ENCODE results near the gene CDC34. TPM values are rescaled to one million over a fixed set of nuclear protein-coding genes. Genes with fewer than 3 reads are reported as not detected.

The CDC34 gene
- total and polyA plus RNA-seq, 9 of the 15 experiments (the other 6 are each of a cell fraction or from before 2014, with no cell fraction given), result 0.80 to 203 (median 65.5) TPM

DNA sequence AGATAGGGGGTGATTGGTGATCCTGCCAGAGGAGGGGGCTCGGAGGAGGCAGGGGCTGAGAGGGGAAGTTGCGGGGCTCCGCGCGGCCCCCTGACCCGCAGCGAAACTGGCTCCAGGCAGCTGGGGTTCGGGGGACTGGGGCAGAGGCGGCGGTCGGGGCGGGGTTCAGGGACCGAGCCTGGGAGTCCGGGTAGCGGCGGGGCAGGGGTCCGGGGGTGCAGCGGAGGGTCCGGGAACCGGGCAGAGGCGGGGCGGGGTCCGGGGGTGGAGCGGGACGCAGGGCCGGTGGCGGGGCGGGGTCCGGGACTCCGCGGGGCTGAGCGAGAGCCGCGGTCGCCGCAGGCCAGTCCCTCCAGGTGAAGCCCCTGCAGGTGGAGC, 34.1 kb upstream of the CDC34 start:
- H3K27ac ChIP-seq (ENCODE audit: extremely low read depth, low read depth, low read length), result no peak overlapping the region
- no peak overlapping the region for H3K4me3 ChIP-seq
- H3K27me3 ChIP-seq (ENCODE audit: control insufficient read depth in 2 of 2, insufficient read depth in 2 of 2, low read length in 2 of 2), result no peaks in the 10 kb centered on the region
- FAIRE-seq (no peak), DNase-seq (ENCODE audit: extremely low read depth in 1 of 4, low spot score in 3 of 4) (no peak), ATAC-seq (no peak)
- ChIA-PET CTCF (ENCODE audit: low intra/inter-chr PET ratio) (no interaction called here), POLR2A (no interaction called here)
- no CpG with 5 or more reads among the region's 36 CpGs for whole genome bisulfite sequencing (ENCODE audit: insufficient coverage, low coverage, missing lambda C conversion rate)
- TF ChIP-seq ZC3H11A (IDR thresholded peaks at IDR 0.05; ENCODE audit: low read depth, low read length) (no peak), ZNF436 (CRISPR knock-in tag; IDR thresholded peaks at IDR 0.05) (no peak), ZBTB7A (IDR thresholded peaks at IDR 0.05; ENCODE audit: borderline replicate concordance, control insufficient read depth, low read depth, low read length) (peak; percentile 53; the same call in 1 of the 2 replicates)
- H3K4me2 ChIP-seq (ENCODE audit: insufficient read depth, low read length), result no peak overlapping the region
- no peak overlapping the region for H2AFZ ChIP-seq (ENCODE audit: low read depth, low read length)
- H3K9ac ChIP-seq (ENCODE audit: insufficient read depth in 1 of 2, low read depth in 2 of 2, low read length in 2 of 2), result no peak overlapping the region
- BruUV-seq (replicated peaks), result no TSS peak
- peaks cover 0 to 54% of the 10 kb centered on the region in 2 experiments; a peak in 3 of 5 replicates for H3K4me1 ChIP-seq (replicated peaks in 1 of 2; ENCODE audit: control insufficient read depth in 2 of 2, insufficient read depth in 2 of 2, low read length in 2 of 2)
- H3K36me3 ChIP-seq (ENCODE audit: control insufficient read depth, insufficient read depth, low read length), result no peaks in the 10 kb centered on the region
- H3K79me2 ChIP-seq (ENCODE audit: control insufficient read depth, insufficient read depth, low read length), result no peaks in the 10 kb centered on the region
- no peaks in the 10 kb centered on the region for H4K20me1 ChIP-seq (replicated peaks; ENCODE audit: control insufficient read depth, insufficient read depth, low read length)
- H3K9me1 ChIP-seq (ENCODE audit: control insufficient read depth, insufficient read depth, low read length), result no peaks in the 10 kb centered on the region
- intact Hi-C loops (cut with micrococcal nuclease) (no loop called here), in situ Hi-C loops (cut with MboI) (no loop called here)
- H3K9me3 ChIP-seq (replicated peaks; ENCODE audit: control insufficient read depth, insufficient read depth, low read depth, low read length), result no peaks in the 10 kb centered on the region

DNA sequence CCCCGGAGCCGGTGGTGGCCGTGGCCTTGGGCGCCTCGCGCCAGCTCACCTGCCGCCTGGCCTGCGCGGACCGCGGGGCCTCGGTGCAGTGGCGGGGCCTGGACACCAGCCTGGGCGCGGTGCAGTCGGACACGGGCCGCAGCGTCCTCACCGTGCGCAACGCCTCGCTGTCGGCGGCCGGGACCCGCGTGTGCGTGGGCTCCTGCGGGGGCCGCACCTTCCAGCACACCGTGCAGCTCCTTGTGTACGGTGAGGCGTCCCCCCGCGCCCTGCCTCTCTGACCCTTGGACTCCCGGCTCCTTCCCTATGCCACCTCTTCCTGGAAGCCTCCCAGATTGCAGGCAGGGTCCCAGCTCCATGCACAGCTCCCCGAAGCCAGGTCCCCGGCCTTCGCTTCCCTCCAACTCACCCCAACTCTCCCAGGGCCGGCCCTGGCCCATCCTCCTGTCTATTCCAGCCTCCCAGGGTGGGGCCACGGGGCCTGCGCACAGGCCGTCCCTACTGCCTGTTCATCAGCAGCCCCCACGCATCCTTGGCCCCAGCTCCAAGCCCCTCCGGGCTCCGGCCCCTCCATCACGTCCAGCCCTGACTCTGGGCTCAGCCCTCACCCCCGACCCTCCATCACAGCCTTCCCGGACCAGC, 33.6 kb upstream of the CDC34 start:
- Histone ChIP-seq H2AFZ (ENCODE audit: low read depth, low read length) (no peak overlapping the region), H3K4me2 (ENCODE audit: insufficient read depth, low read length) (no peak overlapping the region), H3K79me2 (ENCODE audit: control insufficient read depth, insufficient read depth, low read length) (no peaks in the 10 kb centered on the region), H3K9me3 (replicated peaks; ENCODE audit: control insufficient read depth, insufficient read depth, low read depth, low read length) (no peaks in the 10 kb centered on the region), H3K27ac (ENCODE audit: extremely low read depth, low read depth, low read length) (no peak overlapping the region), H3K9ac (ENCODE audit: insufficient read depth in 1 of 2, low read depth in 2 of 2, low read length in 2 of 2) (no peak overlapping the region), H3K27me3 (ENCODE audit: control insufficient read depth in 2 of 2, insufficient read depth in 2 of 2, low read length in 2 of 2) (no peaks in the 10 kb centered on the region), H3K4me3 (no peak overlapping the region), H3K36me3 (ENCODE audit: control insufficient read depth, insufficient read depth, low read length) (no peaks in the 10 kb centered on the region), H3K4me1 (replicated peaks in 1 of 2; ENCODE audit: control insufficient read depth in 2 of 2, insufficient read depth in 2 of 2, low read length in 2 of 2) (peaks cover 0 to 50% of the 10 kb centered on the region in 2 experiments; a peak in 3 of 5 replicates), H3K9me1 (ENCODE audit: control insufficient read depth, insufficient read depth, low read length) (no peaks in the 10 kb centered on the region), H4K20me1 (replicated peaks; ENCODE audit: control insufficient read depth, insufficient read depth, low read length) (no peaks in the 10 kb centered on the region)
- no TSS peak for BruUV-seq (replicated peaks)
- 26% methylated on average over 13 of the region's 50 CpGs for WGBS (ENCODE audit: insufficient coverage, low coverage, missing lambda C conversion rate)
- DNase-seq (ENCODE audit: extremely low read depth in 1 of 4, low spot score in 3 of 4) (no peak), ATAC-seq (peak; percentile 39; the same call in 2 of the 3 replicates), FAIRE-seq (no peak)
- ChIA-PET POLR2A (interaction anchor here (0.9 kb wide), 1 partner anchor 10 kb away, joined by 4 read pairs; no protein-coding TSS in a partner anchor), CTCF (ENCODE audit: low intra/inter-chr PET ratio) (no interaction called here)
- intact Hi-C loops (cut with micrococcal nuclease), result no loop called here
- in situ Hi-C loops (cut with MboI), result no loop called here
- TF ChIP-seq ZBTB7A (IDR thresholded peaks at IDR 0.05; ENCODE audit: borderline replicate concordance, control insufficient read depth, low read depth, low read length), result peak; percentile 14; the same call in 1 of the 2 replicates
- TF ChIP-seq ZNF184 (CRISPR knock-in tag; IDR thresholded peaks at IDR 0.05), result no peak
- TF ChIP-seq, protein P1, sequence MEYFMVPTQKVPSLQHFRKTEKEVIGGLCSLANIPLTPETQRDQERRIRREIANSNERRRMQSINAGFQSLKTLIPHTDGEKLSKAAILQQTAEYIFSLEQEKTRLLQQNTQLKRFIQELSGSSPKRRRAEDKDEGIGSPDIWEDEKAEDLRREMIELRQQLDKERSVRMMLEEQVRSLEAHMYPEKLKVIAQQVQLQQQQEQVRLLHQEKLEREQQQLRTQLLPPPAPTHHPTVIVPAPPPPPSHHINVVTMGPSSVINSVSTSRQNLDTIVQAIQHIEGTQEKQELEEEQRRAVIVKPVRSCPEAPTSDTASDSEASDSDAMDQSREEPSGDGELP (CRISPR knock-in tag; IDR thresholded peaks at IDR 0.05; ENCODE audit: borderline replicate concordance), result peak; percentile 39; the same call in 1 of the 2 replicates
- peak; percentile 73; the same call in 1 of the 2 replicates for TF ChIP-seq BCOR (IDR thresholded peaks at IDR 0.05)
- peak; percentile 22 to 36; a peak in 2 of 4 replicates for TF ChIP-seq KDM1A (IDR thresholded peaks at IDR 0.05)
- TF ChIP-seq, protein P2, sequence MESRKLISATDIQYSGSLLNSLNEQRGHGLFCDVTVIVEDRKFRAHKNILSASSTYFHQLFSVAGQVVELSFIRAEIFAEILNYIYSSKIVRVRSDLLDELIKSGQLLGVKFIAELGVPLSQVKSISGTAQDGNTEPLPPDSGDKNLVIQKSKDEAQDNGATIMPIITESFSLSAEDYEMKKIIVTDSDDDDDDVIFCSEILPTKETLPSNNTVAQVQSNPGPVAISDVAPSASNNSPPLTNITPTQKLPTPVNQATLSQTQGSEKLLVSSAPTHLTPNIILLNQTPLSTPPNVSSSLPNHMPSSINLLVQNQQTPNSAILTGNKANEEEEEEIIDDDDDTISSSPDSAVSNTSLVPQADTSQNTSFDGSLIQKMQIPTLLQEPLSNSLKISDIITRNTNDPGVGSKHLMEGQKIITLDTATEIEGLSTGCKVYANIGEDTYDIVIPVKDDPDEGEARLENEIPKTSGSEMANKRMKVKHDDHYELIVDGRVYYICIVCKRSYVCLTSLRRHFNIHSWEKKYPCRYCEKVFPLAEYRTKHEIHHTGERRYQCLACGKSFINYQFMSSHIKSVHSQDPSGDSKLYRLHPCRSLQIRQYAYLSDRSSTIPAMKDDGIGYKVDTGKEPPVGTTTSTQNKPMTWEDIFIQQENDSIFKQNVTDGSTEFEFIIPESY (CRISPR knock-in tag; IDR thresholded peaks at IDR 0.05), result peak; percentile 94
- TF ChIP-seq CBX1 (IDR thresholded peaks at IDR 0.05; ENCODE audit: low read depth), result 0 out of 2 replicates have a peak, but pooled peaks have one; percentile 56
- no peak for TF ChIP-seq MTA3 (IDR thresholded peaks at IDR 0.05; ENCODE audit: borderline replicate concordance)
- TF ChIP-seq FOXA3 (CRISPR knock-in tag; conservative IDR thresholded peaks at IDR 0.05 in 1 of 2, IDR thresholded peaks at IDR 0.05 in 1 of 2), result no peak
- peak; percentile 76; the same call in 1 of the 2 replicates for TF ChIP-seq ZNF436 (CRISPR knock-in tag; IDR thresholded peaks at IDR 0.05)
- peak; percentile 21 to 30; a peak in 1 of 4 replicates for TF ChIP-seq NRF1 (conservative IDR thresholded peaks at IDR 0.05 in 1 of 2, IDR thresholded peaks at IDR 0.05 in 1 of 2)

All from K562 (cell line).